PC-3 (cell line): ENCODE measurements around the gene IRF3.

ENCODE experiments used
- CTCF ChIP-seq: fragments of 300-600 bp; sonication (generic); conservative IDR thresholded peaks from 2 replicates; pipeline ENCODE4 v1.5.1; 2017; ENCODE audit warnings: antibody characterized with exemption, low read depth, mild to moderate bottlenecking, low read length
- EZH2 ChIP-seq: fragments of 300-600 bp; sonication (generic); IDR thresholded peaks from one replicate; pipeline ENCODE4 v1.6.1; 2017; ENCODE audit warnings: antibody characterized with exemption, mild to moderate bottlenecking, low read length; ENCODE audit not compliant: unreplicated experiment
- EZH2phosphoT487 ChIP-seq: fragments of 300-600 bp; sonication (generic); IDR thresholded peaks from 2 replicates; pipeline ENCODE4 v1.6.1; 2018; ENCODE audit warnings: mild to moderate bottlenecking, antibody characterized with exemption, low read length, borderline replicate concordance

- TF ChIP-seq CTCF (no peak), EZH2 (no peak), EZH2phosphoT487 (no peak)
Observed at GRCh38 chr19:49658139-49658517, 7.5 kb downstream of the IRF3 start.
